NCI-H1436 treated with DMSO at 0.1 percent for 48 hours (cell line): ENCODE results near the gene REXO4.
A peak's percentile ranks its signal among the peaks of the same experiment; 100 is the strongest.
"Not testable (repeated sequence)": the region's sequence is repeated elsewhere in the genome, so short reads cannot be mapped to it uniquely, and the experiment has no call there.

Source experiments
- DNase-seq: peaks from one replicate; lab custom pipeline; 2025; lab: John Stamatoyannopoulos, UW

REXO4 gene

DNA sequence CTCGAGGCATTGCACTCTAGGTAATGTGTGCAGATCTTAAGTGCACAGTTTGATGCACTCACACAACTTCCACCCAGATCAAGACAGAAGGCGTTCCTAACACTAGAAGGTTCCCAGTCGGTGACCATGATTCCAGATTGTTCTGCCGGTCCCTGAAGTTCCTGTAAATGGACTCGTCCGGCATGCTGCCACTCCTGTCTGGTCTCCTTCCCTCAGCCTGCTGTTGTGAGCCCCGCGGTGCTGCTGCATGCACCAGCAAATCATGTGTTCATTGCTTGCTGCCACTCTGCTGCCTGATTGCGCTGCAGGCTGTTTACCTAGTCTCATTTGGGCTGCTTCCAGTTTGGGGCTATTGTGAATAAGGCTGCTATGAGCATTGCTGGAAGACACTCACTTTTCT lies 30.1 kb downstream of the REXO4 start:
- DNase-seq, result no peak

DNA sequence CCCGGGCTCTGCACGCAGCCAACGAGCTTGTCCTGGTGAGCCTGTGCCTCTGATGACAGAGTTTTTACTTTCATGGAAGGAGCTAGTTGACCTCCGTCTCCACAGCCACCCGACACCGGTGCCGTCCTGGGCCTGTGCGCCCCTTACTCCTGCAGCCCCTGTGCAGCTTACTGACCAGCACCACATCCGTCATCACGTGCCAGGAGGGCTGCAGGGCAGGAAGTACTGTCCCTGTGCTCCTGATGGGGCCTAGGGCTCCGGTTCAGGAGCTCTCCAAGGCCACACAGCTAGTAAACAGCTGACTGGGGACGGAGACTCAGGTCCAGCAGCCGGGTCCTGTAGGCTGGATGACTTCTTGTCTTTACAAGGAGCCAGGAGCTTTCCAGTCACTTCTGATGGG lies 31.5 kb downstream of the REXO4 start:
- DNase-seq, result no peak

DNA sequence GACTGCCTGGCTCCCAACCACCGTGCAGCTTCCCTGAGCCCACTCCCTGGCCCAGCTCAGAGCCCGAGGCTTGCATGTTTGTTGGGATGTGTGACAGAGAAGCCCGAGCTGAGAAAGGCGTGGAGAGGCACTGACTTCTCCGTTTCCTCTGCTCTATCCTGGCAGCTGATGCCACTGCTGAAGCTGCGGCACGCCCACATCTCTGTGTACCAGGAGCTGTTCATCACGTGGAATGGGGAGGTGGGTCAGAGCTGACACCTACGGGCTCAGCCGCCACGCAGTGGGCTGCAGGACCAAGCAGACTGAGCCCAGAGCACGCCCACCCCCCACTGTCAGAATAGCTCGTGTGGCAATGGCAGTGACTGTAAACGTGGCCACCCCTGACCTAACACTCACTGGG lies 32.4 kb downstream of the REXO4 start:
- no peak for DNase-seq

DNA sequence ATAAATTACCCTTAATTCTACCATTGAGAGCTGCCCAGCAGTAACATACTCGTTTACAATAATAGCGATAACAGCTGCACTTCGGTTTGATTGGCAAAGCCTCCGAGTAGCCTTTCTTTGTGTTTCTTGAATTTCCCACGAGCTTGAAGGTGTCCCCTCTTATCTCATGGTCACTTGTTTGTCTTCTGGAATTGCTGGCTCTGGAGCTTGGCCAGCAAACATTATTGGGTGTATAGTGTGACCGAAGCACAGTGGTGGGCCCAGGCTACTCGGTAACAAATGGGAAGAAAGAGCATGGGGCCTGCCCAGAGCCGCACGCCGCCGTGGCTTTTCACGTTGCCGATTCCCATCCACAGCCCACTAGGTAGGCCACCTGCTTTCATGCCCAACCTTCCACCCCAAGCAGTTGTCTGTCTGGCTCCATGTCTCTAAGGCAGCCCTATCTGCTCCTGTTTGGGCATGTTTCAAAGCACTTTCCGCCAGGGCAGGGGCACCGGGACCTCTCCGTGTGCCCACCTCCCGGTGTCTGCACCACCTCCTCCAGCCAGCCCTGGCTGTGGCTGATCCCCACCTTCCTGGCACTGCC lies 33.0 kb downstream of the REXO4 start:
- DNase-seq, result no peak

DNA sequence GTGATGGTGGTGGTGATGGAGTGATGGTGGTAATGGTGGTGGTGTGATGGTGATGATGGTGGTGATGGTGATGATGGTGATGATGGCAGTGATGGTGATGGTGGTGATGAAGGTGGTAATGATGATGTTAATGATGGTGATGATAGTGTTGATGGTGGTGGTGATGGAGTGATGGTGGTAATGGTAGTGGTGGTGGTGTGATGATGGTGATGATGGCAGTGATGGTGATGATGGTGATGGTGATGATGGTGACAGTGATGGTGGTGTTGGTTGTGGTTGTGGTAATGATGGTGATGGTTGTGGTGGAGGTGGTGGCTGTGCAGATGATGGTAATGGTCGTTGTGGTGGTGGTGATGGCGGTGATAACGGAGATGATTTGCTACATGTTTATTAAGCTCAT lies 34.4 kb downstream of the REXO4 start:
- DNase-seq, result no peak

DNA sequence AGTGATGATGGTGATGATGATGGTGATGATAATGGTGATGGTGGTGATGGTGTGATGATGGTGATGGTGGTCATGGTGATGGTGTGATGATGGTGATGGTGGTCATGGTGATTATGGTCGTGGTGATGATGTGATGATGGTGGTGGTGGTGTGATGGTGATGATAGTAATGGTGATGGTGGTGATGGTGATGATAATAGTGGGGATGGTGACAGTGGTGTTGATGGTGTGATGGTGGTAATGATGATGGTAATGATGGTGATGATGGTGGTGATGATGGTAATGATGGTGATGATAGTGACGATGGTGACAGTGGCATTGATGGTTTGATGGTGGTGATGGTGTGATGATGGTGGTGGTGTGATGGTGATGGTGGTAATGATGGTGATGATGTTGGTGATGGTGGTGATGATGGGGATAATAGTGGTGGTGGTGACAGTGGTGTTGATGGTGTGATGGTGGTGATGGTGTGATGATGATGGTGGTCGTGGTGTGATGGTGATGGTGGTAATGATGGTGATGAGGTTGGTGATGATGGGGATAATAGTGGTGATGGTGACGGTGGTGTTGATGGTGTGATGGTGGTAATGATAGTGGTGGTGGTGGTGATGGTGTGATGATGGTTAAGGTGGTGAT lies 35.2 kb downstream of the REXO4 start:
- no peak for DNase-seq

DNA sequence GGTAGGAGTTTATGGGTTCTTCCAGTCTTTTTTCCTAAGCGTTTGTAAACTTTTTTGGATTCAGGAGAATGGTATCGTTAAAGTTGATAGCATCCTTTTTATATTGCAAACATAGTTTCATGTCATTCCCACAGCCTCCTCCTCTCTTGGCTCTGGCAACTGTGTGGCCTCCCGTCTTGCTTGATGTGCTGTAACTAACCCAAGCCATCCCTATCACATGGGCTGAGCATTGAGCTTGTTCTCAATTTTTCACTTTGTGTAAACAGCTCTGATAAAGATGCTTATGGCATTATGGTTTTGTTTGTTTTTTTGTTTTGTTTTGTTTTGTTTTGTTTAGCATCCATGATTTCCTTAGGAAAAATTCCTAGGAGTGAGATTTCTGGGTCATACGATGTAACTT lies 37.1 kb downstream of the REXO4 start:
- DNase-seq, result no peak

DNA sequence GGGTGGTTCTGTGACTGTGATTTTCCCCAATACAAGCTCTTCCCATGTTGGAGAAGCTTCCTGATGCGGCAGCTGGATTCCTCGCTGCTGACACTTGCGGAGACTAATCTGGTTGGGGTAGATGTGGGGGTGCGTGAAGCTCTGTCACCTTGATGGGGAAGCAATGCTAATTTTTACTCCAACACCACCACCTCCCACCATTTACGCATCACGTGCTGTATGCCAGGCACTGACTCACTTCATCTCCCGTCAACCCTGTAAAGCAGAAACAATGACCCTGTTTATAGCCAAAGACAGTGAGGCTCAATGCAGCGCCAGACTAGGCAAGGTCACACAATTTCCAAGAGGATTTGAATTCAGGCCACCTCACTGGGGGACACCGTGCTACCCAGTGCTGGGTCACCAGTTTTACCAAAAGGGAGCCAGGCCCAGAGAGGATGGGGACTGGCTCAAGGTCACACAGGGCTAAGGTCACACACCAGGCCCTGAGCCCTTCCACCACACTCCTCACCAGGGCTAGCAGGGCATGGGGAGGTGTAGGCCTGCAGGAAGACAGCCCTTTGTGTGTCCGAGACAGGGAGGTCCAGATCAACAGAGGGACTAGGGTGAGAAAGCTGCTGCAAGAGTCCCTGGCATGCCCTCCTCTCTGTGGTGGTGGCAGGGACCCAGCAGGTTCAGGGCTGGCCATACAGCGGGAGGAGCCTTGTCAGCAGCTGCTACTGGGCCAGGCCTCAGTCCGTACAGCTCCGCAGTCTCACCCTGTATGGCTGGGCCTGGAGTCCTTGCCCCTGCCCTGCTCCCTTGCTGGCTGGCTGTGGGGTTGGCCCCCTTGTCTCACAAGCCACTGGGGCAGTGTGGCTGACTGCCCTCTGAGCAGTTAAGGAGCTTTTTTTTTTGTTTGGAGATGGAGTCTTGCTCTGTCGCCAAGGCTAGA lies 38.4 kb downstream of the REXO4 start:
- DNase-seq, result no peak

DNA sequence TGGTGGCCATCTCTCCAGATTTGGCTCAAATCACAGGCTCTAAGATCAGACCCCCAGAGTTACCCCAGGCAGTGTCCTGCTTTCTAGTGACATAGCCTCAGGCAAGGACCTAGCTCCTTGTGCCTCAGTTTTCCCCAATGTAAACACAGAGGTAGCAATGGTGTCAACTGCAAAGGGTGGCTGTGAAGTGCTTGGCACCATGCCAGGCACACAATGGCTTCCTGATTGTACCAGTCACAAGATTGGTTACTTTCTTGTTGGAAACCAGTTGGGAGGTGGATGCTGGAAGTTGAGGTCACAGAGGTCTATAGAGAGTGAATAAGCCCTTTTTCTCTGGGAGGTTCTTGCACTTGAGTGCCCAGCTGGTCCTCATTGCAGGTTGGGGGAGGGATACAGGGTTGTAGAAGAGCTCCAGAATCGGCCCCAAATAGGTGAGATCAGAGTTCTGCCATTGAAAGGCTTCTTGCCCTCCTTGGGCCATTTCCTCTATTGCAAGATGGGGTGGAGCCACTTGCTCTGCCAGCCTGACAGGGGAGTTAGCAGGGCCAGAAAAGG lies 39.3 kb downstream of the REXO4 start:
- DNase-seq, result no peak

DNA sequence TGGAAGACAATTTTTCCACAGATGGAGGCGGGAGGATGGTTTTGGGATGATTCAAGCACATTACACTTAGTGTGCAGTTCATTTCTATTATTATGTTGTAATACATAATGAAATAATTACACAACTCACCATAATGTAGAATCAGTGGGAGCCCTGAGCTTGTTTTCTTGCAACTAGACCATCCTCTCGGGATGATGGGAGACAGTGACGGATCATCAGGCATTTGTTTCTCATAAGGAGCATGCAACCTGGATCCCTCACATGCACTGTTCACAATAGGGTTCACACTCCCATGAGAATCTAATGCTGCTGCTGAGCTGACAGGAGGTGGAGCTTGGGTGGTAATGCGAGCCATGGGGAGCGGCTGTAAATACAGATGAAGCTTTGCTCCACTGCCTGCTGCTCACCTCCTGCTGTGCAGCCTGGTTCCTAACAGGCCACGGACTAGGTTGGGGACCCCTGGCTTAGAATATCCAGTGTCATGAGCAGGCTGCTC lies 40.0 kb downstream of the REXO4 start:
- DNase-seq, result no peak

DNA sequence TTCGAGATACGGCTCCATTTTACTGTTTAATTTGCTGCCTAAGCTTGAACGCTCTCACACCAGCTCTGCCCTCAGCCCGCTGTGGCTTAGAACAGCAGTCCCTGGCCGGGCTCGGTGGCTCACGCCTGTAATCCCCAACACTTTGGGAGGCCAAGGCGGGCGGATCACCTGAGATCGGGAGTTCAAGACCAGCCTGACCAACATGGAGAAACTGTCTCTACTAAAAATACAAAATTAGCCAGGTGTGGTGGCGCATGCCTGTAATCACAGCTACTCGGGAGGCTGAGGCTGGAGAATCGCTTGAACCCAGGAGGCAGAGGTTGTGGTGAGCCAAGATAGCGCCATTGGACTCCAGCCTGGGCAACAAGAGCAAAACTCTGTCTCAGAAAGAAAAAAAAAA lies 40.5 kb downstream of the REXO4 start:
- DNase-seq, result not testable (repeated sequence)

DNA sequence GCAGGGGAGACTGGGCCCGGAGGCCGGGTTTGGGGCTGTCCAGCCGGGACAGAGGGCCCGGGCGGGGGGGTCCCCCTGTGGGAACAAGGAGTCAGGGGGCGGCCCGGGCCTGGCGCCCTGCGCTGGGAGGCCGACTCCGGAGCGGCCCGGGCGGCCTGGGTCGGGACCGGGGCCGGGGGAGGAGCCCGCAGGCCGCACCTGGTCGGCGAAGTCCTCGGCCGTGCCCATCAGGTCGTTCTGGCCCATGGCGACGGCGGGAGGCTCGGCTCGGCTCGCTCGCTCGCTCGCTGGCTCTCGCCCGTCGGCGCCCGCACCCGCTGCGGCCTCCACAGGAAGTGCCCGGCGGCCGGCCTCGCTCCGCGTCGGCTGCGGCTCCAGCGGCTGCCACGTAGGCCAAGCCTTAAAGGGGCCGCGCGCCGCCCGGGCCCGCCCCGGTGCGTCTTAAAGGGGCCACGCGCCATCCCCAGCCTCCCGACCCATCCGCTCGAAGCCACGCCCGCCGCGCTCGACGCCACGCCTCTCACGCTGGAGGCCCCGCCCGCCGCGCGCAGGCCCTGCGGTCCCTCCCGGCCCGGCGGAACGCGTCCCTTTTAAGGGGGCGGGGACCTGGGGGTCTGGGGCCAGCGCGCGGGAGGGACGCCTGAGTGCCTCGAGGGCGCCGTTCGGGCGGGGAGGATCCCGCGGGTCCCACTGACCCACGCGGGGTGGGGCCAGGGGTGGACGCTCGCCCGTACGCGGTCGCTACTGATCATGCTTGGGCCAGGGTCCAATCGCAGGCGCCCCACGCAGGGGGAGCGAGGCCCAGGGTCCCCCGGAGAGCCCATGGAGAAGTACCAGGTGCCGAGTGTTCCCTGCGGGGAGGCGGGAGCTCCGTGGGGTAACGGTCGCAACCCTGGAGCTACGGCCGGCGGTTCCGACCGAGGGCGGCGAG lies 41.8 kb downstream of the REXO4 start, which contains the start of the genes STKLD1 and SURF4:
STKLD1 (plus strand) TSS at position 643 of the 931 bp plus-strand sequence; CDS start at position 751, 108 bp downstream.
SURF4 (minus strand) TSS at position 337 of the 931 bp plus-strand sequence; CDS start at position 246, 91 bp downstream.
- DNase-seq, result peak; percentile 64

DNA sequence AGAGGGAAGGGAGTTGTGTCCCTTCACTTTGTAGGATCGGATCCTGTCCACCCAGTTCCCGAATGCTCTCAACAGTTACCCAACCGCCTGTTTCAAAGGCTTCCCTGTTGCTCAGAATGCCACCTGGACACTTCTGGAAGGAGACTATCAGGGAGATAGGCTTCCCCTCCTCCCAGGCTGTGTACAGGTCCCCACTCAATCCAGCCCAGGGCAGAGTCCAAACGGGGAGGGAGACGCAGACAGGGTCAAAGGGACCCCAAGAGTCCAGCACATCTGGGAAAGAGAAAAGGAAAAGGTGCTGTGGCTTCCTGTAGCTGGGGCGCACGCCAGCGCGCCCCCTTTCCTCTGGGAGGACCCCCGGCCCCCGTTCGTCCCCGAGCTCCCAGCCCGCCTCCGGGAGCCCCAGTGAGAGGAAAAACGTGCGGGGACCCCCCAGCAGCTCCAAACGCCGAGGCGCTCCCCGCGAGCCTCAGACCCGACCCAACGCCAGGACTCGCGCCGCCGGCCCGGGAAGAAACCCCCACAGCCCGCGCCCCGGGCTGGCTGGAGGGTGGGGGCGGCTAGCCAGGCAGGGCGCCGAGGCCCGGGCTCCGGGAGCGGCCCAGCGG lies 42.6 kb downstream of the REXO4 start:
- no peak for DNase-seq

DNA sequence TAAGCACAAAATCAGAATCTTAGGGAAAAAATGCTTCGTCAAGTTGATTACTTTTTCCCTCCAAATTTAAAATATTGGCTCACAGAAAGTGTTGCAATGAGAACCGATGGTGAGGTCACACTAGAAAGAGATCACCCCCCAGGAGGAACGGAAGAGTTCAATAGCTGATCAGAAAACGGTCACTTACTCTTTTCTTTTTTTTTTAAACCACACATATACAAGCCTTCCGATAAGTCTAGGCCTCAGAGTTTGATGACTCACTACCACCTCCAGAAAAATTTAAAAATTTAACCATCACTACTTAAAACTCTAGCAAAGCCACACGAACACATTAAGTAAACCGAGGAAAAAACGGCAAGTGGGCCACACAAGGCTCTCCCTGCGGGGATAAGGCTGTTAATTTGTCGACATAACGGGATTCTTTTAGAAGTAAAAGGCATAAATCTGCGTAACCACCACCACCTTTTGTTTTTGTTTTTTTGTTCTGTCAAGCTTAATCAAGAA lies 43.1 kb downstream of the REXO4 start:
- no peak for DNase-seq

DNA sequence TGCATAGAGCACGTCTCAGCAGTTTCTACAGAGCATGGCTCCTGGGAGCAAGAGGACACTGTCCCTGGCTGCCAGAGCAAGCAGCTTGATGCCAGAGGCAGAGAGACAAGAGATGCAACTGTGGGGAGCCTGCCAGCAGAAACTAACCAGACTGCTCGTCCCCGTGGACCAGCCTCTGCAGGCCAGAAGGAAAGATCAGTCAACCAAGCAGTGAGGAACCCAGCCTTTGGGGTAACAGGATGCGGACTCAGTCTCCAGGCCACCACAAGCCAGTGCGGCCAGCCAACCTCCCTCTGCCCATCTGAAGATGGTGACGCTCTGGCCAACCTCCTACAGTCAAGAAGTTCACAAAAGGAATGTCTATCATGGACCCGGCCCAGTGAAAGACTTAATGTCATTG lies 45.7 kb downstream of the REXO4 start:
- DNase-seq, result no peak

DNA sequence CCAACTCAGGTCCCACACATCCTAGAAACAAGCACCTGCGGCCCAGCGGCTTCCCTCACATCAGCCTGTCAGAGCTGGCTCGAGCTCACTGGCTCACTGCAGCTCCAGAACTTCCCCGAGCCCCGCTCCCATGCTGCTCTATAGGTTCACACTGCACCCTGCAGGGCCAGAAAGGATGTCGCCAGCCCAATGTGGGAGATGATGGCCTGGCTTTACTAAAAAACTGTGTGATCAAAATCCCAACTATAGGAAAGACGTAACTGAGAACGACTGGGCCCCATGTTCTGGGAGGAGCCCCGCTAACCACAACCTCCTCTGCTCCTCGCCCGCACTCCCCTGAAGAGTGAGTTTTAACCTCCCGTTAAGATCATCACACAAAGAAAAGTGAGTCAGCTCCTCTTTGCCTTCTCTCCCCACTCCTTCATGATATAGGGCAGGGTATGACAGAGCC lies 46.5 kb downstream of the REXO4 start:
- no peak for DNase-seq

DNA sequence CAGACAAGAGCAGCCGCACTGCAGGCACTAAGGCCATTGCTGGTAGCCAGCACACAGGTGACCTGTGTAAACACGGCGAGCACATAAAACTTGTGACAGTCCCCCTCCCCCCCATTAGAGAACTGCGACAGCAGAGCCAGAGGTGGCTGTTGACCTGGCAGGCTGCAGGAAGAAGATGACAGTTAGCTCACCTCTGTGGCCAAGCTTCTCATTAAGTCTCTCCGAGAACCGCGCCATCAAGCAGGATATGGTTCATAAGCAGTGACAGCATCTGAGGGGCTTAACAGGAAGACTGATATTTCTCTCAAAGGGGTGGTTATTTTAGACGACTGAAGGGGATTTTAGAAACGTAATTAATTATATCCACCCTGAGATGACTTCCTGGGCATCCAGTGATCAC lies 47.1 kb downstream of the REXO4 start:
- DNase-seq, result no peak

DNA sequence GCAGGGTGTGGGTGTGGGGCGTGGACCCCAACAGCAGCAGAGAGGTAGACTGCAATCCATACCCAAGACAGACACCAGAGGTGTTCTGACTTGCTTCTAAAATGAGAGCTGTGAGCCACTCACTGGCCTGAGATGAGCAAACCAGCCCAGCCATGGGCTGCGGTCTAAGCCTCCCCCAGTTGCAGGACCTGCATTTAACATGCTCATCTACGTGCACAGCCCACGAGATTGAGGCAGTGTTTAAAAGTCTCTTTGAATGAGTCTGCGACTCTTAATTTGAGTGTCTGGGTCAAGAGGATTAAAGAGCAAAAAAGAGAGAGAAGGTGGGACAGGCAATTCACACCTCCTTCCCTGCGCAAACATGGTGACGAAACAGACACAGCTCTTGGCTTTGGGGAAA lies 47.9 kb downstream of the REXO4 start:
- no peak for DNase-seq

DNA sequence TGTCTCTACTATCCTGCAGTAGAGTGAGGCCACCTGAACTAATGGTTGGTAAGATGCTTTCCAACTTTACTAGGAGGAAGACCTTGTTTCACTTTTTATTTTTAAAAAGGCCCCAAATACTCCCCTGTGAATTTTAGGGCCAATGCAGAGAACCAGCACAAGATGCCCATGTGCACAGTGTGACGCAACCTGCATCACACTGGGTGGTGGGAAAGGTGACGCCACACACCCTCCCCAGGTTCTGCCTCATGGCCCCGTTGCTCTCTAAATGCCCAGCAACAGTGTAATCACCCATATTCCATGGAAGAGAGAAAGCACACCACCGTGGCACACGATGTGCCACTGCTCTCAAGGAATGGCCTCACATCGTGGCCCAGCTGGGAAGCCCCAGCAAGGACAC lies 48.4 kb downstream of the REXO4 start:
- DNase-seq, result no peak

DNA sequence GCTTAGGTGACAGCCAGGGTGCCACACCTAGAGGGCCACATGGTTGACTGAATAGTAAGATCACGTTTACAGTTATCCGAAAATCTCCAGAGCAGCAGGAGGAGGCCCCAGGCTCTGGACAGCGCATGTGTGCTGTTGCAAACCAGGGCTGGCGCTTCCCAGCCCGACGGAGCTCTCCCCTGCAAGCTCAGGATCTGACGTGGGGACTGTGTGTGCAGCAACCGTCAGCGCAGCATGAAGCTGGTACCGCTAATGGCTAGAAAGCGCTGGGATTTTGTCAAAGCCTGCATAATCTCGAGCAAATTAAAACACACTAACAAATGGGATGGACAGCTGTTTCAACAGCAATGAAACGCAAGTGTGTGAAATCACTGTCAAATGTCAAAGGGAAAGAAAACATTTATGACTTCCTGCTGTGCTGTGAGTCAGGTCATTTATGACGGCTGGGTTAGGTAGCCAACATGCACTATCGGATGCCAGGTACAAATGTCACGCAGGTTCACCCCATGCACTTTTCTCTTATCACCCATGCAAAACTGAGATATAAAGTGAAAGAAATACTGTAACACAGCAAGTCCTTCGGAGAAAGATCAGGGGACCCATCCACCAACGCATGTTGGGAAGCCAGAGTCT lies 49.4 kb downstream of the REXO4 start:
- DNase-seq, result no peak
